GM12875 (cell line): ENCODE results near the gene TRIM40.
"Not testable (repeated sequence)": the region's sequence is repeated elsewhere in the genome, so short reads cannot be mapped to it uniquely, and the experiment has no call there.

ENCODE experiments used
- H3K4me3 ChIP-seq: one replicate; pipeline ENCODE4 v1.5.1; 2011; ENCODE audit warnings: low read depth, low read length, control low read depth
- CTCF ChIP-seq: IDR thresholded peaks from 2 replicates; pipeline ENCODE4 v1.5.1; 2011; ENCODE audit warnings: low read depth, mild to moderate bottlenecking, control low read depth, inconsistent platforms, low read length, moderate library complexity, borderline replicate concordance; ENCODE audit not compliant: insufficient read depth

The TRIM40 gene

GRCh38 chr6:30113841-30114240, 22.1 kb upstream of the TRIM40 start:
- no peak for TF ChIP-seq CTCF
- H3K4me3 ChIP-seq = no peak overlapping the region

GRCh38 chr6:30116724-30117123, 19.2 kb upstream of the TRIM40 start:
- no peak overlapping the region for H3K4me3 ChIP-seq
- no peak for TF ChIP-seq CTCF

- not testable (repeated sequence) for H3K4me3 ChIP-seq
Observed at GRCh38 chr6:30118691-30119090, 17.2 kb upstream of the TRIM40 start.

- TF ChIP-seq CTCF = no peak
Observed at GRCh38 chr6:30121446-30122366, 14.2 kb upstream of the TRIM40 start.

GRCh38 chr6:30122515-30122914, 13.4 kb upstream of the TRIM40 start:
- H3K4me3 ChIP-seq = no peak overlapping the region
- TF ChIP-seq CTCF = no peak

More at GRCh38 chr6:30121446-30122366, 14.2 kb upstream of the TRIM40 start:
- H3K4me3 ChIP-seq = no peak overlapping the region

DNA sequence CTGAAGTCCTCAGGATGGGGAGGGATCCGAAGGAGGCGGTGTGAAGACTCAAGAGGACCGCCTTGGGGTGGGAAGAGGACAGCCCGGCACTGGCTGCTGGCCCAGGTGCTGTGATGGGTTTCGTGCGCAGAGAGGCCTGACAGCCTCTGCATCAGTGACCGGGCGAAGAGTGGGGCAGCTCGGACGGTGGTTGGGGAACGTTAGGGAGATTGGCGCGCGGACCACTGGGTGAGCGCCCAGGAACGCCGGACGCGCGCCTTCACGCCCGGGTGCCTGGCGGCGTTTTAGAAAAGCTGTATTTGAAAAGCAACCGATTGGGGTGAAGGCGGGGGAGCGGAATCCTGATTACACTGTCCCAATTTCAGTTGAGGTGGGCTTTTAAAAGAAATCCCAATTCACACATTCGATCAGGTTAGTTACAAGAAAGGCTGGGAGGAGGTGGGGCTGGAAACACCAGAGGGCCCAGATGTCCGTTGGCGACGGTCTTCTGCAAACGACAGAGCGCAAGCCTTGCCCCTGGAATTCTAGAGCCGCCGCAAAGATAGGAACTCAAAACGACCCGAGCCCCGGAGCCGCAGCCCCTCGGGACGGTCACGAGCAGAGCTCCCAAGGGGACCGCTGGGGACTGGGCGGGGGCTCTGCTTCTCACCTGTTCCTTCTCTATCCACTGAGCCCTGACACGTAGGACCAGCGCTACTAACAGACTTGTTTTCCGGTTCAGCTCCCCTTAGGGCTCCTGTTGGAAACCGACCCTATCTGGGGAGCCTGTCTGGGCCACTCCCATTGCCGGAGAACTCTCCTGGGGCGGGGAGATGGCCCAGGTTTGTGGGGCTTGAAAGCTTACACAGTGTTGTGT, 8.5 kb upstream of the TRIM40 start:
- no peak overlapping the region for H3K4me3 ChIP-seq
- TF ChIP-seq CTCF = no peak

DNA sequence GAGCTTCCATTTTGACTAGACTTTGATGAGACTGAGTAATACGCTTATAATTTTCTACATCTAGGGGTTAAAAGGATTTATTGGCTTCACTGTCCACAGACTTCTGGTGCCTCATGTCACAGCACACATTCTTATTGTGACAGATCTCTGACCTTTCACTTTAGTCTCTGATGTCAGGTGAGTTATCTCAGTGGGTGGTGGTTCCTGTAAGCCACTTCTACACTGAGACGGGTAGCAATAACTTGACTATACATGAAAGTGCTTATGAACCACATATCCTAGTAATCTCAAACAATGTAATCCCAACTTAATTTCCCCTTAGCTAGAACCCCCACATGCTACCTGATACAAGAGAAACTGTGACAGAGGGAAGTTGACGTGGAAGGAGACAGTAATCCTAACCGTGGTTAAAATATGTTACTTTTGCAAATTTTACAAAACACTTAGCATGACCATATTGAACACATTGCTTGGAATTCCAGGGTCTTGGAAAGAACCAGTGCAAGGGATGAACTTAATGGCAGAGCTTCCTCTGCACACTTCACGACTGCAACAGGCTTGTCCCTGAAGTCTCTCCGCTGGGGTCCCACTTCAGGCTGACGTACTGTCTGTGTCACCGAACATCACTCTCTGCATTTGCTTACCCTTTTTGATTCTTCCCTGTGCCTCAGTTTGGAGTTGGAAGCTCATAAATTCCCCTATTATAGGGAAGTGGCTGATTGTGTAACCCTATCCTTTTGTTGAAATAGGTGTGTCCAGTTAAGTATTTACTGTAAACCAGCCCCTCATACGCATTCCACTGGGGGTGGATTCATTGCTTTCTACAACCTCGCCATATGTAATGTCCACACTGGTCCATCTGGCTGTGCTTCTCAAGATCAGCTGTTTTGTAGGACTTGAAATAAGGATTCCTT, 6.4 kb upstream of the TRIM40 start:
- no peak overlapping the region for H3K4me3 ChIP-seq

More for the DNA sequence above, 6.4 kb upstream of the TRIM40 start:
- TF ChIP-seq CTCF = no peak
